ENCODE measurements around the gene FAM237B. TPM values are rescaled to one million over a fixed set of nuclear protein-coding genes. Genes with fewer than 3 reads are reported as not detected.

FAM237B gene
- total RNA-seq, 1 donor from 2014 or later = not detected

DNA sequence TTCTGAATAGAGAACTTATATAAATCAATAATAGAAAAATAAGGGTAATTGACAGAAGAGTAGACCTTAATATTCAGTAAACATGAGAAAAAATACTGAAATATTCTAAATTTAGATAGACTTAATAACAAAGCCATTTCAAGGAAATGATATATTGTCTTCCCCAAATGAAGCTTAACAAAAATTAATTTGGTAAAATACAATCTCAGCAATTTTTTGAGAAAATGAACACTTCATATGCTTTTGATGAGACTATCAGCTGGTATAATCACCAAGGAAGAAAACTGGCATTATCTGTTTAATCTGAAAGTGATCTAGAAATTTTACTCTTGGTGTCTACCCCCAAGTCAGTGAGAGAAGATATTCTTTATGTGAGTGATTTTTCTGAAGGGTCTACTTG, 1.7 kb upstream of the FAM237B start:
- TF ChIP-seq, protein P1, sequence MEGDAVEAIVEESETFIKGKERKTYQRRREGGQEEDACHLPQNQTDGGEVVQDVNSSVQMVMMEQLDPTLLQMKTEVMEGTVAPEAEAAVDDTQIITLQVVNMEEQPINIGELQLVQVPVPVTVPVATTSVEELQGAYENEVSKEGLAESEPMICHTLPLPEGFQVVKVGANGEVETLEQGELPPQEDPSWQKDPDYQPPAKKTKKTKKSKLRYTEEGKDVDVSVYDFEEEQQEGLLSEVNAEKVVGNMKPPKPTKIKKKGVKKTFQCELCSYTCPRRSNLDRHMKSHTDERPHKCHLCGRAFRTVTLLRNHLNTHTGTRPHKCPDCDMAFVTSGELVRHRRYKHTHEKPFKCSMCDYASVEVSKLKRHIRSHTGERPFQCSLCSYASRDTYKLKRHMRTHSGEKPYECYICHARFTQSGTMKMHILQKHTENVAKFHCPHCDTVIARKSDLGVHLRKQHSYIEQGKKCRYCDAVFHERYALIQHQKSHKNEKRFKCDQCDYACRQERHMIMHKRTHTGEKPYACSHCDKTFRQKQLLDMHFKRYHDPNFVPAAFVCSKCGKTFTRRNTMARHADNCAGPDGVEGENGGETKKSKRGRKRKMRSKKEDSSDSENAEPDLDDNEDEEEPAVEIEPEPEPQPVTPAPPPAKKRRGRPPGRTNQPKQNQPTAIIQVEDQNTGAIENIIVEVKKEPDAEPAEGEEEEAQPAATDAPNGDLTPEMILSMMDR (IDR thresholded peaks at IDR 0.05) = no peak
- intact Hi-C loops (cut with DNase I) = no loop called here

DNA sequence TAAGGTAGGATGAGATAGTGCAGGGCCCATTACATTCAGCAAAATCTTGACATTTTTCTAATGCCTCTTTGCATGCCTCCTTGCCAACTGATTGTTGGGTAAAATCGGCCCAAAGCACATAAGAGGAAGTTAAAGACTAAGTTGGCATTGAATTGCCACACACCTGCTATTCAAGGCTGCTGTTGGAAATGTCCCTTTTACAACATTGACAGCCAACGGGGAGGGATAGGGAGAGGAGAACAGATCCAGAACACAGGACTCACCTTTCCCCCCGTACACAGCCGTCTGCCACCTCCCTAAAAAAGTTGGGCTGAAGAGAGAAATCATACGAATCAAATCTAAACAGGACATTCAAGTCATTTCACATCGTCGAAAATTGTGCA, 695 bp downstream of the FAM237B start:
- H3K9me3 ChIP-seq = no peaks in the 10 kb centered on the region
- peaks cover 35% of the 10 kb centered on the region for H3K27me3 ChIP-seq (ENCODE audit: low read depth)
- intact Hi-C loops (cut with DNase I) = no loop called here
- TF ChIP-seq, protein P1 (IDR thresholded peaks at IDR 0.05) = no peak
- DNase-seq (no peak), ATAC-seq (no peak)
- no peak overlapping the region for H3K4me3 ChIP-seq
- peaks cover 8% of the 10 kb centered on the region for H3K4me1 ChIP-seq
- no peak overlapping the region for H3K27ac ChIP-seq
- H3K36me3 ChIP-seq = no peaks in the 10 kb centered on the region

More for the DNA sequence above, 1.7 kb upstream of the FAM237B start:
- H3K36me3 ChIP-seq = no peaks in the 10 kb centered on the region
- H3K4me1 ChIP-seq = peaks cover 8% of the 10 kb centered on the region
- H3K4me3 ChIP-seq = no peak overlapping the region
- DNase-seq (no peak), ATAC-seq (no peak)
- no peak overlapping the region for H3K27ac ChIP-seq
- peaks cover 35% of the 10 kb centered on the region for H3K27me3 ChIP-seq (ENCODE audit: low read depth)
- H3K9me3 ChIP-seq = no peaks in the 10 kb centered on the region

DNA sequence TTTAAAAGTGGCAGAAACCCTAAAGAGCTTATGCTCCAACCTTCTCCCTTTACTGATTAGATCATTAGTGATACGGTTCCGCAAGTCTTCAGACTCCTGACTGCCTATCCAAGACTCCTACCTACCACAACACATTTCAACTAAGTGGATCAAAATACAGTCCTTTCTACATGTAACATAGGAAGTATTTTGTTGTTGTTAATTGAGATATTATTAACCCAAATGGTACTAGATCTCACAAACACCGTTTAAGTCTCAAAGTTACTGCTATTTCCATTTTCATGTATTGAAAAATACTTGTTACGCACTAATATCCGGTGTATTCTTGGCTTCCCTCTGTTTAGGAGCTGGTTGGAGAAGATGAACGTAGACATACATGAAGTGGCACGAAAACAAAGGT, 1.1 kb downstream of the FAM237B start:
- Histone ChIP-seq H3K27ac (no peak overlapping the region), H3K27me3 (ENCODE audit: low read depth) (peaks cover 35% of the 10 kb centered on the region)
- intact Hi-C loops (cut with DNase I) = no loop called here

DNA sequence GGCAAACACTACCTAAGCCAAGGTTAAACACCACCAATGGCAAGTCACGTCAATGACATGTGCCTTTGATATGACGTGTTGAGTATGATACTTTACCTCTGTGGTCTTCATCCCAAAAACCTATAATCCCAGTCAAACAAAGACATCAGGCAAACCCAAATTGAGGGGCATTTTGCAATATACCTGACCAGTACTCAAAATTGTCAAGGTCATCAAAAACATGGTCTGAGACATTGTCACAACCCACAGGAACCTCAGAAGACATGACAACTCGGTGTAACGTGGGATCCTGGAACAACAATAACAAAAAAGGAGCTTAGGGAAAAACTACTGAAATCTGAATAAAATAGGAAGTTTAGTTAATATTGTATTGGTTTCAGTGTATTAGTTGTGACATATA, 7.2 kb downstream of the FAM237B start:
- H3K36me3 ChIP-seq = no peaks in the 10 kb centered on the region
- H3K9me3 ChIP-seq = no peaks in the 10 kb centered on the region
- no peak overlapping the region for H3K27ac ChIP-seq
- no peak for ATAC-seq
- intact Hi-C loops (cut with DNase I) = no loop called here
- TF ChIP-seq, protein P1 (IDR thresholded peaks at IDR 0.05) = no peak
- H3K4me3 ChIP-seq = no peak overlapping the region
- no peaks in the 10 kb centered on the region for H3K4me1 ChIP-seq
- DNase-seq = no peak
- no peaks in the 10 kb centered on the region for H3K27me3 ChIP-seq (ENCODE audit: low read depth)

More for the DNA sequence above, 1.1 kb downstream of the FAM237B start:
- H3K9me3 ChIP-seq = no peaks in the 10 kb centered on the region
- H3K4me1 ChIP-seq = peaks cover 8% of the 10 kb centered on the region
- H3K4me3 ChIP-seq = no peak overlapping the region
- H3K36me3 ChIP-seq = no peaks in the 10 kb centered on the region
- DNase-seq (no peak), ATAC-seq (no peak)
- TF ChIP-seq, protein P1 (IDR thresholded peaks at IDR 0.05) = no peak

DNA sequence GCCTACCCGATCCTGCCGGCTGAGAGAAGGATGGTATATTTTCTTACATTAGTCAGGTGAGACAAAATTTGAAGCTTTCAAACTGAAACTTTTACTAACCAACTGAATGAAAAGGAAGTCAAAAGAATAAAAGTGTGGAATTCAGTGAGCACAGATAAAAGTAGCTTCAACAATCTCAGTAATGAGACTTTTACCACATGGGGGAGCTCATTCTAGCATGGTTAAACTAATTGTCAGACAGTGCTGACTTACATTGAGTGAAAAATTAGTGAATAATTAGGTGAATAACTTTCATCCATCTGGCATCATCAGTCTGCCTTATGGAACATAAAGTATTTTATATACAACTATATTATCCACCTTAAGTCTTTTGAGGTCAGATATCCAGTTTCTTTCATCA, 8.4 kb downstream of the FAM237B start:
- TF ChIP-seq, protein P1 (IDR thresholded peaks at IDR 0.05) = no peak
- intact Hi-C loops (cut with DNase I) = no loop called here

DNA sequence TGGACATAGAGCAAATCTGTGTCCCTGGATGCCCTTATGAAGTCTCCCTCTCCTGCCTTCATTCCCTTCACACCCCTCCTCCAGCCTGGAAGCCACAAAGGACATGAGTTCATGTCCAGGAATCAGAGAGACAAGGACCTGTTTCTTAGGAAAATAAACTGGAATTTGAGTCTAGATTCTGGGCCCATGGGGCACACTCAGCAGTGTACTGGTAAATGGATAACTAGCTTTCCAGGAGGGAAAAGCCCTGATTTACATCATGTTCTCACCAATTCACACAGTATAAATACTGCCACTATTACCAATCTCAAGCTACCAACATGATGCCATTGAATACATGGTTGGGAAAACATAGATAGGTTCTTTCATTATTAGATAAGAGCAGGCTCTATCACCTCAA, 9.9 kb downstream of the FAM237B start:
- ATAC-seq = no peak
- H3K27me3 ChIP-seq (ENCODE audit: low read depth) = no peaks in the 10 kb centered on the region
- TF ChIP-seq, protein P1 (IDR thresholded peaks at IDR 0.05) = no peak

More for the DNA sequence above, 8.4 kb downstream of the FAM237B start:
- Histone ChIP-seq H3K4me1 (no peaks in the 10 kb centered on the region), H3K27me3 (ENCODE audit: low read depth) (no peaks in the 10 kb centered on the region), H3K36me3 (no peaks in the 10 kb centered on the region), H3K27ac (no peak overlapping the region), H3K4me3 (no peak overlapping the region), H3K9me3 (no peaks in the 10 kb centered on the region)
- no peak for DNase-seq
- ATAC-seq = no peak

More for the DNA sequence above, 9.9 kb downstream of the FAM237B start:
- Histone ChIP-seq H3K4me1 (no peaks in the 10 kb centered on the region), H3K9me3 (no peaks in the 10 kb centered on the region), H3K4me3 (no peak overlapping the region), H3K36me3 (no peaks in the 10 kb centered on the region), H3K27ac (no peak overlapping the region)
- no peak for DNase-seq
- intact Hi-C loops (cut with DNase I) = no loop called here
